Kidney epithelial cell (primary cell): ENCODE data around the gene DEK. TPM values are rescaled to one million over a fixed set of nuclear protein-coding genes. Genes with fewer than 3 reads are reported as not detected.

Source experiments
- DNase-seq: peaks from one replicate; pipeline ENCODE4 v3.0.0-alpha.2; 2010; ENCODE audit warnings: low read depth
- H3K27me3 ChIP-seq: 2 replicates; pipeline ENCODE4 v1.6.0; 2011; ENCODE audit warnings: low read length; ENCODE audit not compliant: control insufficient read depth, insufficient read depth
- H3K36me3 ChIP-seq: 2 replicates; pipeline ENCODE4 v1.5.1; 2011; ENCODE audit warnings: low read length; ENCODE audit not compliant: control insufficient read depth, insufficient read depth
- H3K4me3 ChIP-seq: 2 replicates; pipeline ENCODE4 v1.5.1; 2011; ENCODE audit warnings: low read depth, mild to moderate bottlenecking, control low read depth, low read length
- total RNA-seq: library from RNA; depleted of rRNA; stranded (reverse); fragments of >200 nt; gene quantifications from 2 replicates; pipeline ENCODE4 v1.2.3, GENCODE V29; 2015
- TF ChIP-seq, protein P1 (sequence below): IDR thresholded peaks from 2 replicates; pipeline ENCODE4 v1.5.1; 2011; ENCODE audit warnings: mild to moderate bottlenecking, moderate library complexity, low read length, control low read depth, inconsistent platforms; ENCODE audit not compliant: insufficient read depth, poor library complexity, severe bottlenecking

Gene DEK
- total RNA-seq, 1 donor from 2014 or later, result 89.4 TPM

DNA sequence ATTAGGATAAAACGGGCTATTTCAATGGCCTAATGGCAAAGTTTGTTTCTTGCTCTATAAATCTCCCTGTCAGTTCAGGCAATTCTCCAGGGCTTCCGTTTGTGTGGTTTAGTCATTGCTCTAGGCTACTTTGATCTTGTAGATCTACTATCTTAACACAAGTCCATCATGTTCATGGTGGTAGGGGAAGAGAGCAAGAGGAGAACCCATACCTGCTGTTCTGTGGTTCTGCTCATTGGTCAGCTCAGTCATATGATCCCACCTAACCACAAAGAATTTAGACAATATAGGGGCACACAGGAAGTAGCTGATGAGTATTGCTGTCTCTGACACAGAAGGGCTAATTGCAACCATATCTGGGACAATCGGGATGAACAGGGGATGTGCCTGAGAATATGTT lies 4.9 kb upstream of the DEK start:
- no peak for DNase-seq
- Histone ChIP-seq H3K4me3 (no peak overlapping the region), H3K36me3 (no peaks in the 10 kb centered on the region), H3K27me3 (no peaks in the 10 kb centered on the region)
- TF ChIP-seq, protein P1, sequence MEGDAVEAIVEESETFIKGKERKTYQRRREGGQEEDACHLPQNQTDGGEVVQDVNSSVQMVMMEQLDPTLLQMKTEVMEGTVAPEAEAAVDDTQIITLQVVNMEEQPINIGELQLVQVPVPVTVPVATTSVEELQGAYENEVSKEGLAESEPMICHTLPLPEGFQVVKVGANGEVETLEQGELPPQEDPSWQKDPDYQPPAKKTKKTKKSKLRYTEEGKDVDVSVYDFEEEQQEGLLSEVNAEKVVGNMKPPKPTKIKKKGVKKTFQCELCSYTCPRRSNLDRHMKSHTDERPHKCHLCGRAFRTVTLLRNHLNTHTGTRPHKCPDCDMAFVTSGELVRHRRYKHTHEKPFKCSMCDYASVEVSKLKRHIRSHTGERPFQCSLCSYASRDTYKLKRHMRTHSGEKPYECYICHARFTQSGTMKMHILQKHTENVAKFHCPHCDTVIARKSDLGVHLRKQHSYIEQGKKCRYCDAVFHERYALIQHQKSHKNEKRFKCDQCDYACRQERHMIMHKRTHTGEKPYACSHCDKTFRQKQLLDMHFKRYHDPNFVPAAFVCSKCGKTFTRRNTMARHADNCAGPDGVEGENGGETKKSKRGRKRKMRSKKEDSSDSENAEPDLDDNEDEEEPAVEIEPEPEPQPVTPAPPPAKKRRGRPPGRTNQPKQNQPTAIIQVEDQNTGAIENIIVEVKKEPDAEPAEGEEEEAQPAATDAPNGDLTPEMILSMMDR, result no peak

DNA sequence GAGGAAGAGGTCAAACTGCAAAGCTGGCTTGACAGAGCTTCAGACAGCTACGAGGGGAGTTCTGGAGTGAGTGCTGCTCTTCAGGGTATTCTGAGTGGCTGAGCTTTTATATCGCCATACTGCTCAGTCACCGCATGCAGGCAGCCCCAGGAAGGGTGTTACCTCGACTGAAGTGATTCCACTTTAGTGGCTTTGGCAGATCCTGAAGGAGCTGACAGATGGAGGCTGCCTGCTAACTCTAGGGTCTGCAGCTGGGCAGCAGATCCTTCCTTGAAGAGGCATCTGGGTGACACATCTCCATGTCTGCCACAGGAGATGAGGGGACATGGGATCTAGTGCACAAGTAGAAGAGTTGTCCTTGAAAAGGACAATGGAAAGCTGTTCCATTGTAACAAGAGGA lies 3.7 kb upstream of the DEK start:
- no peak for DNase-seq
- Histone ChIP-seq H3K27me3 (no peaks in the 10 kb centered on the region), H3K4me3 (no peak overlapping the region), H3K36me3 (no peaks in the 10 kb centered on the region)
- TF ChIP-seq, protein P1, result no peak

- Histone ChIP-seq H3K27me3 (no peaks in the 10 kb centered on the region), H3K36me3 (no peaks in the 10 kb centered on the region), H3K4me3 (no peak overlapping the region)
- TF ChIP-seq, protein P1, result no peak
- DNase-seq, result no peak
Observed at GRCh38 chr6:18266523-18266912, 2.2 kb upstream of the DEK start.

DNA sequence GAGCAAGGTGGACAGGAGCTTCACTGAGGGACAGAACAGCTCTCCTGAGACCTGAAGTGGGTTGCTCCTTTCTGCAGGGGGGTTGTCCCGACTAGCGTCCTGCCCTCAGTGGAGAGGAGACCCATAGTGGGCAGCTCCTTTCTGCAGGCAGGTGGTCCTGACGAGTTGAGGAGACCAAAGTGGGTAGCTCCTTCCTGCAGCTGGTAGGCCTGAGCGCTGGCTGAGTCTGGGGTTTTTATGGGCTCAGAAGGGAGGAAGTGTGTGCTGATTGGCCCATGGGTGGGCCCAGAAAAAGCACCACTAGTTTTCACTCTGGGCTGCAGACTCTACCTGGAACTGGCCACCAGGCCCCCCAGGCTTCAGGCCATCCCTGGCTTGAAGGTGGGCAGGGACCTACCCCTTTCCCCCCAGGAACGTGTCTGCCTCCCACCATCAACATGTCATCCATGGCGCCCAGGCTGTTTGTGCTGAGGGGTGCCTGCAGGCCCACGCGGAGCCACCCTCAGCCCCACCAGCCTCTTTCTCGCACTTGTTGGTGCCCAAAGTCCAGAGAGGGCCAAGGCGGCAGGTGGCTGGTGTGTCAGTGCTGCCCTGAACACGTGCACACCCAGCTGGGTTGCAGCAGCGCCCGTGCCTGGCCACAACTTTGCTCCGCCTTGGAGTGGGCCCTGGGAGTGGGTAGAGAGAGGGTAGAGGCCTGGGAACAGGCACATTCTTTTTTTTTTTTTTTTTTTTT lies 1.6 kb upstream of the DEK start:
- no peak for DNase-seq
- TF ChIP-seq, protein P1, result no peak
- no peaks in the 10 kb centered on the region for H3K36me3 ChIP-seq
- no peak overlapping the region for H3K4me3 ChIP-seq
- no peaks in the 10 kb centered on the region for H3K27me3 ChIP-seq

DNA sequence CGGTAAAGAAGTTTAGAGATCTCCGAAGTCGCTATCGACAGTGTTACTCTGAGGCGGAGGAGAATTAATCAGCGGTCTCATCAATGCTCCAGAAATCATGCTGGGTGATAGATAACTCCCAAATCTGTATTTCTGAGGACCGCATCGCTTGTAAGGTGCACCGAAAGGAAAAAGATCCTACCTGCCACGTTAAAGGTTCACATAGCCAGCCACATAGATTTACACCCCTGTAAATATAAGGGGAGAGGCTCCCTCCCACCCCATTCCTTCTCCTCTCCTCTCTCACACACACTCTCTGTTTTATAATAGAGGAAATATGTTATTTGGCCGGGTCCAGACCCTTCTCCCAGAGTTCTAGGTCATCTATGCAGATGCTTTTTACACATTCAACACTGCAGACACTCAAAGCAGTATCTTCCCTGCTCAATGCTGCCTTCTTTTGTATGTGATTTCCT lies 620 bp upstream of the DEK start:
- Histone ChIP-seq H3K4me3 (peak overlapping the region; percentile 80), H3K36me3 (no peaks in the 10 kb centered on the region), H3K27me3 (no peaks in the 10 kb centered on the region)
- DNase-seq, result no peak
- TF ChIP-seq, protein P1, result no peak
